AG04450 (cell line): ENCODE data around the gene VHLL. TPM values are rescaled to one million over a fixed set of nuclear protein-coding genes. Genes with fewer than 3 reads are reported as not detected.

Experiments
- CTCF ChIA-PET: fragments of 300-600, 350-600 bp; formaldehyde crosslinking; extraction: SDS; loops from one replicate; lab custom pipeline; 2022; ENCODE audit warnings: antibody characterized with exemption, inconsistent platforms; lab: Charles Lee
- POLR2A ChIA-PET: fragments of 350-600 bp; formaldehyde crosslinking; extraction: SDS; loops from one replicate; lab custom pipeline; 2021; ENCODE audit warnings: antibody characterized with exemption, inconsistent platforms; lab: Yijun Ruan, JAX
- DNase-seq: peaks from one replicate; pipeline ENCODE4 v3.0.0-alpha.2; 2011; ENCODE audit warnings: low read depth, low spot score
- H3K27ac ChIP-seq: one replicate; pipeline ENCODE4 v1.5.1; 2012; ENCODE audit warnings: low read depth, low read length, control low read depth
- H3K27me3 ChIP-seq: one replicate; pipeline ENCODE4 v1.6.0; 2012; ENCODE audit warnings: low read length; ENCODE audit not compliant: control insufficient read depth, insufficient read depth
- H3K4me3 ChIP-seq: 2 replicates; pipeline ENCODE4 v1.5.1; 2011; ENCODE audit warnings: mild to moderate bottlenecking, low read depth, low read length, control low read depth
- H3K9me3 ChIP-seq: 2 replicates; pipeline ENCODE4 v1.5.1; 2012; ENCODE audit warnings: low read length; ENCODE audit not compliant: control insufficient read depth, insufficient read depth
- polyA plus RNA-seq: library from polyadenylated mRNA; depleted of rRNA; stranded (reverse); fragments of >200 nt; gene quantifications from 2 replicates; pipeline ENCODE4 v1.2.3, GENCODE V29; 2011
- TF ChIP-seq, protein P1 (sequence below): IDR thresholded peaks from 2 replicates; pipeline ENCODE4 v1.5.1; 2011; ENCODE audit warnings: low read depth, low read length, control low read depth, inconsistent platforms

The VHLL gene
- polyA plus RNA-seq, 1 experiment: not detected

DNA sequence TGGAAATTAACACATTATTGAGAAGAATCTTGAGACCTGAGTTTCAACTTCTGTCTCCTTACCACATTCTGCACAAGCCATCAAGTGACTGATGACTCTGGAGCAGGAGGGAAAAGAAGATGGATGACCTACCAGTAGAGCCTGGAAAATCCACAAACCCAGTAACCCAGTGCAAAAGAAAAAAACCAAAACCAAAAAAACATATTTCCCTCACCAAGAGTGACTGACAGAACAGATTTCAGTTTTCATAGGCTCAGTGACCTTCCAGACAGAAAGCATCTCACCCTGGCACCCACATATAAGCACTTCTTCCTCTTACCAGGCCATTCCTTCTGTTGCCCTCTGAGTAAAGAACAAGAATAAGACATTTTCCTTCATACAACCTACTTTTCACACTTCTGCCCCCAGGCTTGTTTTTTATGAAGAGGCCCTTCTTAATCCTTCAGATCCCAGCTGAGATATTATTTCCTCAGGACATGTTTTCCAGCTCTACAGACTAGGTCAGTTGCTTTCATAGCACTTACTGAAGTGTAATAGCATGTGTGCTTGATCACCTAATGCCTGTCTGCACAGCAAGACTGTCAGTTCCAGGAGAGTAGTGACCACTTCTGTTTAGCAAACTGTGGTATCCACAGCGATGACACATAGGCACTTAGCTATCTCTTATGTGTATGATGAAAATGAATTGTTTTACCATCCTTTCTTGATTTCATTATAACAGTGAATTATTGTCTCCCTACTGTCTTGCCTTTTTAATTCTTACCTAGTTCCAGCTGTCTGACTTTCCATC, 43.3 kb upstream of the VHLL start:
- peaks cover 10% of the 10 kb centered on the region for H3K27me3 ChIP-seq
- H3K27ac ChIP-seq: no peak overlapping the region
- H3K4me3 ChIP-seq: no peak overlapping the region
- DNase-seq: no peak
- ChIA-PET CTCF (interaction anchor here (1.0 to 1.5 kb wide), 2 partner anchors 43 to 103 kb away, joined by 7 to 8 read pairs; no protein-coding TSS in a partner anchor), POLR2A (no interaction called here)
- no peaks in the 10 kb centered on the region for H3K9me3 ChIP-seq
- TF ChIP-seq, protein P1, sequence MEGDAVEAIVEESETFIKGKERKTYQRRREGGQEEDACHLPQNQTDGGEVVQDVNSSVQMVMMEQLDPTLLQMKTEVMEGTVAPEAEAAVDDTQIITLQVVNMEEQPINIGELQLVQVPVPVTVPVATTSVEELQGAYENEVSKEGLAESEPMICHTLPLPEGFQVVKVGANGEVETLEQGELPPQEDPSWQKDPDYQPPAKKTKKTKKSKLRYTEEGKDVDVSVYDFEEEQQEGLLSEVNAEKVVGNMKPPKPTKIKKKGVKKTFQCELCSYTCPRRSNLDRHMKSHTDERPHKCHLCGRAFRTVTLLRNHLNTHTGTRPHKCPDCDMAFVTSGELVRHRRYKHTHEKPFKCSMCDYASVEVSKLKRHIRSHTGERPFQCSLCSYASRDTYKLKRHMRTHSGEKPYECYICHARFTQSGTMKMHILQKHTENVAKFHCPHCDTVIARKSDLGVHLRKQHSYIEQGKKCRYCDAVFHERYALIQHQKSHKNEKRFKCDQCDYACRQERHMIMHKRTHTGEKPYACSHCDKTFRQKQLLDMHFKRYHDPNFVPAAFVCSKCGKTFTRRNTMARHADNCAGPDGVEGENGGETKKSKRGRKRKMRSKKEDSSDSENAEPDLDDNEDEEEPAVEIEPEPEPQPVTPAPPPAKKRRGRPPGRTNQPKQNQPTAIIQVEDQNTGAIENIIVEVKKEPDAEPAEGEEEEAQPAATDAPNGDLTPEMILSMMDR: no peak

DNA sequence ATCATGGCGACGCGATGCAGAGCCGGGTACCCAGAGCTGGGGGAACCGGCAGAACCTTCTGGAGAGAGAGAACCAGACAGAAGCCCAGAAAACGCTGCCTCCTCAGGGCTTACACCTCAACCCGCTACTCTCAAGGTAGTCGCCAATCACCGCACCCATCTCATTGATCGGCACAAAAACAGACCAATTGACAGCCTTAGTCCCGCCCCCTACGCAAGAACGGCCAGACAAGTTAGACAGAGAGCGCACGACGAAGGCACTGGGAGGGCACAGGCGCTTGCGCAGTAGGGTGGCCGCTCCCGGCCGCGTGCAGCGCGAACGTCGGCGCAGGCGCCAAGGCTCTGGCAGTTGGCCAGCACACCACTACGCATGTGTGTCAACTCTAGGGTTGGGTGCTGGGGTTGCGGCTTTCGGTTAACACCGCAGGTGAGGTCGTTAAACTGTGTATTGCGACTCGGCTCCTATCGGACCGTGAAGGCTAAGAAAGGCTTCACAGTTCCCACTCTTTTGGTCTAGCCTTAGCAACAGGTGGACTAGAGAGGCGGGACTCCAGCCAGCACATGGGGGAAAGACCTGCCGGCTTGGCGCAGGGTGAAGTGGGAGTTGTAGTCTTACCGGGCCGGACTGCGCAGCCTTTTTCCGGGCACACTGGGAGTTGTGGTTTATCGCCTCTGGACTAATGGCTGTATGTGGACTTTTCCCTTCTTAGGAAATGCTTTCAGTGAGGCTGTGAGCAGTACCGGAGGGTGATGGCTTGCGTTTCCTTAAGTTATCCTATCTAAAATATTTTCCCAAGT, 39.3 kb upstream of the VHLL start, which contains the start of the genes CCT3 and TSACC:
CCT3 (minus strand) TSS at position 113 of the 797 bp plus-strand sequence; CDS start at position 5, 108 bp downstream.
TSACC (plus strand) TSS at position 347 of the 797 bp plus-strand sequence. CDS start 1,232 bp downstream, outside the sequence.
- ChIA-PET POLR2A (interaction anchor here (1.2 kb wide), 1 partner anchor 15 kb away, joined by 6 read pairs; no protein-coding TSS in a partner anchor), CTCF (interaction anchor here (0.6 to 2.2 kb wide), 3 partner anchors 15 to 48 kb away, joined by 3 to 9 read pairs (median 4); no protein-coding TSS in a partner anchor)
- DNase-seq: peak; percentile 100
- Histone ChIP-seq H3K9me3 (peaks cover 3% of the 10 kb centered on the region; the same call in 1 of the 2 replicates), H3K27ac (peak within 1 kb of the TSS; percentile 39), H3K4me3 (peak within 1 kb of the TSS; percentile 98), H3K27me3 (no peaks in the 10 kb centered on the region)
- TF ChIP-seq, protein P1: no peak

DNA sequence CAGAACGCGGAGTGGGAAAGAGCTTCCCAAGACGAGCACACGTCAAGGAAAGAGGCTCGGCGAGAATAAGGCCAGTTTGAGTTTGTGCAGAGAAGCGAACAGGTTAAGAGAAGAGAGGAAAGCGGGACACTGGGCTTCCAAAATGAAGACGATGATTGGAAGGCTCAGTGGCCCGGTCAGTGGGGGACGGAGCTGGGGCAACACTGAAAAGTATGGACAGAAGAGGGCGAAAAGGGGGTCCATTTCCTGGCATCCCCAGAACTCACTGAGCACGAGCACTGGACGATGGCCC, 38.7 kb upstream of the VHLL start:
- CTCF ChIA-PET: interaction anchor here (0.6 to 2.2 kb wide), 4 partner anchors 15 to 48 kb away, joined by 3 to 9 read pairs (median 4); no protein-coding TSS in a partner anchor
- TF ChIP-seq, protein P1: no peak
- POLR2A ChIA-PET: interaction anchor here (1.2 kb wide), 1 partner anchor 14 kb away, joined by 6 read pairs; no protein-coding TSS in a partner anchor
- H3K9me3 ChIP-seq: peaks cover 3% of the 10 kb centered on the region; the same call in 1 of the 2 replicates
- H3K4me3 ChIP-seq: peak overlapping the region; percentile 98
- no peaks in the 10 kb centered on the region for H3K27me3 ChIP-seq
- no peak for DNase-seq
- peak overlapping the region; percentile 31 for H3K27ac ChIP-seq

DNA sequence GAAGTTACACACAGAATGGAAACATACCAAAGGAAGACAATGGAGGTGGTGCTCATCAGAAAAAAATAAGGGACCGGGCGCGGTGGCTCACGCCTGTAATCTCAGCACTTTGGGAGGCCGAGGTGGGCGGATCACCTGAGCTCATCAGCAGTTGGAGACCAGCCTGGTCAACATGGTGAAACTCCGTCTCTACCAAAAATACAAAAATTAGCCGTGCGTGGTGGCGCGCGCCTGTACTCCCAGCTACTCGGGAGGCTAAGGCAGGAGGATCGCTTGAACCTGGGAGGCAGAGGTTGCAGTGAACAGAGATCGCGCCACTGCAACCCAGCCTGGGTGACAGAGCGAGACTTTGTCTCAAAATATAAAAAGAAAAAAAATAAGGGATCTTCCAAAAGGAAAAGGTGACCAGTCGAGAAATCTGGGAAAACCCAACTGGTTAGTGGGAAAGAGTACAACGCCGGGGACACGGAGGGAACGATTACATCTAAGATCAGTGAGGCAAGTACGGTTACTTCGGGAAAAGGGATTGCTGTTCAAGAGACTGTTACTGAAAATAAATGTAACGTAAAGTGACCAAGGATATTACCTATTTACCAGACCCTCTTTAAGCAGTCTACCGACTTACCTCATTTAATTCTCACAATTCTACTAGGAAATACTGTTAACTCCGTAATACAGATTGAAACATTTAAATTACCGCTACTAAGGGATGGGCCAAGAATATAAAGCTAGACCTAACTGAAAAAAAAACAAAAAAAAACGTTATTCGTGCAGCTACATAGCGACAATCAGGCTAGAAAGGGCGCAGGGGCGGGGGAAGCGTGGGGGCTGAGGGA, 38.2 kb upstream of the VHLL start:
- ChIA-PET POLR2A (interaction anchor here (1.2 kb wide), 1 partner anchor 14 kb away, joined by 6 read pairs; no protein-coding TSS in a partner anchor), CTCF (interaction anchor here (0.6 to 2.2 kb wide), 7 partner anchors 16 to 112 kb away, joined by 3 to 11 read pairs (median 3); no protein-coding TSS in a partner anchor)
- DNase-seq: no peak

More for the DNA sequence above, 38.2 kb upstream of the VHLL start:
- H3K4me3 ChIP-seq: peak overlapping the region; percentile 98
- no peaks in the 10 kb centered on the region for H3K27me3 ChIP-seq
- TF ChIP-seq, protein P1: no peak
- no peak overlapping the region for H3K27ac ChIP-seq
- H3K9me3 ChIP-seq: peaks cover 3% of the 10 kb centered on the region; the same call in 1 of the 2 replicates
